PC-3 (cell line): ENCODE results near the gene NTM. TPM values are rescaled to one million over a fixed set of nuclear protein-coding genes. Genes with fewer than 3 reads are reported as not detected.

Experiments used
- ATAC-seq: fragments of 200-7000 bp; cut with Tn5 transposase; 2 replicates; pipeline ENCODE4 v1.9.1; 2020; ENCODE audit warnings: mild to moderate bottlenecking, moderate library complexity
- BruUV-seq: library from RNA; stranded (reverse); fragments of 400-500 nt; replicated peaks from 2 replicates; lab custom pipeline; 2021; lab: Mats Ljungman, UMichigan
- CTCF ChIA-PET: fragments of 300-600 bp; sonication (Branson Sonifier 250); formaldehyde crosslinking; loops from one replicate; lab custom pipeline; 2022; ENCODE audit warnings: antibody characterized with exemption; lab: Charles Lee
- POLR2A ChIA-PET: fragments of 300-600 bp; sonication (Branson Sonifier 250); formaldehyde crosslinking; loops from one replicate; lab custom pipeline; 2022; ENCODE audit warnings: antibody characterized with exemption; ENCODE audit not compliant: unreplicated experiment; lab: Charles Lee
- DNase-seq: peaks from one replicate; pipeline ENCODE4 v3.0.0-alpha.2; 2015
- H2AFZ ChIP-seq: fragments of 300-600 bp; sonication (generic); 2 replicates; pipeline ENCODE4 v1.6.0; 2016; ENCODE audit warnings: antibody characterized with exemption, low read length
- H3F3A ChIP-seq: fragments of 300-600 bp; sonication (generic); one replicate; pipeline ENCODE4 v1.6.0; 2017; ENCODE audit warnings: antibody characterized with exemption, low read length, control low read depth, mild to moderate bottlenecking; ENCODE audit not compliant: unreplicated experiment
- H3K27ac ChIP-seq: fragments of 300-600 bp; sonication (generic); 2 replicates; pipeline ENCODE4 v1.5.1; 2016; ENCODE audit warnings: mild to moderate bottlenecking, low read length
- H3K27me3 ChIP-seq: fragments of 300-600 bp; sonication (generic); 2 replicates; pipeline ENCODE4 v1.6.1; 2016; ENCODE audit warnings: low read length, mixed read lengths
- H3K36me3 ChIP-seq: fragments of 300-600 bp; sonication (generic); 2 replicates; pipeline ENCODE4 v1.6.1; 2016; ENCODE audit warnings: low read depth, mixed run types, low read length, mixed read lengths
- H3K4me1 ChIP-seq: fragments of 300-600 bp; sonication (generic); 2 replicates; pipeline ENCODE4 v1.5.1; 2016; ENCODE audit warnings: low read length; ENCODE audit not compliant: insufficient read depth
- H3K4me2 ChIP-seq: fragments of 300-600 bp; sonication (generic); 2 replicates; pipeline ENCODE4 v1.6.0; 2016; ENCODE audit warnings: low read length
- H3K4me3 ChIP-seq: fragments of 300-600 bp; sonication (generic); 2 replicates; pipeline ENCODE4 v1.5.1; 2016; ENCODE audit warnings: mild to moderate bottlenecking, low read length, mixed read lengths
- H3K79me2 ChIP-seq: fragments of 300-600 bp; sonication (generic); 2 replicates; pipeline ENCODE4 v1.6.1; 2017; ENCODE audit warnings: low read length, mixed read lengths
- H3K9ac ChIP-seq: fragments of 300-600 bp; sonication (generic); 2 replicates; pipeline ENCODE4 v1.6.0; 2016; ENCODE audit warnings: mild to moderate bottlenecking, low read length
- H3K9me2 ChIP-seq: fragments of 300-600 bp; sonication (generic); replicated peaks from 2 replicates; pipeline ENCODE4 v1.6.1; 2016; ENCODE audit warnings: mixed run types, low read length, mixed read lengths
- H3K9me3 ChIP-seq: fragments of 300-600 bp; sonication (generic); 2 replicates; pipeline ENCODE4 v1.6.1; 2016; ENCODE audit warnings: low read length, mixed read lengths
- H4K20me1 ChIP-seq: fragments of 300-600 bp; sonication (generic); 2 replicates; pipeline ENCODE4 v1.6.1; 2016; ENCODE audit warnings: low read length, mixed read lengths
- CTCF ChIP-seq: fragments of 300-600 bp; sonication (generic); conservative IDR thresholded peaks from 2 replicates; pipeline ENCODE4 v1.5.1; 2017; ENCODE audit warnings: antibody characterized with exemption, low read depth, mild to moderate bottlenecking, low read length
- EZH2 ChIP-seq: fragments of 300-600 bp; sonication (generic); IDR thresholded peaks from one replicate; pipeline ENCODE4 v1.6.1; 2017; ENCODE audit warnings: antibody characterized with exemption, mild to moderate bottlenecking, low read length; ENCODE audit not compliant: unreplicated experiment
- EZH2phosphoT487 ChIP-seq: fragments of 300-600 bp; sonication (generic); IDR thresholded peaks from 2 replicates; pipeline ENCODE4 v1.6.1; 2018; ENCODE audit warnings: mild to moderate bottlenecking, antibody characterized with exemption, low read length, borderline replicate concordance
- intact Hi-C: fragments of 100-400 bp; cut with micrococcal nuclease; formaldehyde crosslinking; loops from 2 replicates; pipeline ENCODE4 v1.9.0; 2023
- total RNA-seq: library from RNA; depleted of rRNA; stranded (reverse); fragments of >200 nt; gene quantifications from 2 replicates; pipeline ENCODE4 v1.2.3, GENCODE V29; 2014

Gene NTM
- total RNA-seq, 1 experiment from 2014 or later: not detected

DNA sequence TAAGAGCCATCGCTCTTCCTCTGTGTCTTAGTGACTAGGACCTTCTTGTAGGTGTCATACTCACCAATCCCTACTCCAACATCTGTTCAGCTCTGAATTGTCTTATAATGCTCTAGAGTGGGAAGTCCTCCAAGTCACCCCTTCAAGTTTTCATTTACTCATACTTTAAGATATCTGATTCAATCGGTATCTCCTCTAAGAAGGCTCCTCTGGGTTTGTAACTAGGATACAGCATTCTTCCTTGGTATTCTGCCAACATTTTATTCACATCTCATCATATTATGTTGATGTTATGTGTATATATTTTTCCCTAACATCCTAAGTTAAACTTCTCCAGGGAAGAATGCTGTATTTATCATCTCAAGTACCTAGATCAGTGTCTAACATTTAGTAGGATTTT lies 662.1 kb downstream of the NTM start:
- Histone ChIP-seq H3K36me3 (no peaks in the 10 kb centered on the region), H3K4me1 (no peaks in the 10 kb centered on the region), H4K20me1 (no peaks in the 10 kb centered on the region), H3K27me3 (no peaks in the 10 kb centered on the region), H2AFZ (no peak overlapping the region), H3K9me3 (peaks cover 6% of the 10 kb centered on the region; the same call in 1 of the 2 replicates), H3K27ac (no peak overlapping the region), H3K9ac (no peak overlapping the region), H3K9me2 (no peaks in the 10 kb centered on the region), H3K4me2 (no peak overlapping the region), H3F3A (no peaks in the 10 kb centered on the region), H3K4me3 (no peak overlapping the region), H3K79me2 (no peaks in the 10 kb centered on the region)
- no TSS peak for BruUV-seq
- intact Hi-C loops: no loop called here
- POLR2A ChIA-PET: no interaction called here
- ATAC-seq (no peak), DNase-seq (no peak)
- TF ChIP-seq CTCF (no peak), EZH2phosphoT487 (no peak), EZH2 (no peak)
- CTCF ChIA-PET: no interaction called here

DNA sequence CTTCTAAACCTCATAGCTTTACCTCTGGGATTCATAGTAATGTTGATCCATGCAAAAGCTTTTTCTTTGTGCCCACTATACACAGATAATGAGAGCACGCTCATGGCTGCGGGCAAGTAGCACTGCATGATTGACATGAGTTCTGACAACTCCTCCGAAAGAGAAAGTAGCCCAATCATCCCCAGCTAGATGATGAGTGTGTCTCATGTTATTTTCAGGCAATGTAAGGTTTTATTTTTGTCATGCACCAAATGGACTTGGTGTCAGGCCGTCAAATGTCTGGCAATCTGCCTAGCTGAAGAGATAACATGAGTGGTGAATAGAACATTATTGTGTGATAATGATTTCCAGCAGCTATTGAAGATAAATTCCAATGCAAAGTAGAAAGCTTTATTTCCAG lies 662.6 kb downstream of the NTM start:
- DNase-seq (no peak), ATAC-seq (no peak)
- no peaks in the 10 kb centered on the region for H3K36me3 ChIP-seq
- BruUV-seq: no TSS peak
- no peak overlapping the region for H3K4me3 ChIP-seq
- H3K4me1 ChIP-seq: no peaks in the 10 kb centered on the region
- no peaks in the 10 kb centered on the region for H4K20me1 ChIP-seq
- TF ChIP-seq CTCF (no peak), EZH2phosphoT487 (no peak), EZH2 (no peak)
- H3K4me2 ChIP-seq: no peak overlapping the region
- peaks cover 4% of the 10 kb centered on the region; the same call in 1 of the 2 replicates for H3K9me3 ChIP-seq
- no peak overlapping the region for H3K9ac ChIP-seq
- H3K27ac ChIP-seq: no peak overlapping the region
- intact Hi-C loops: no loop called here
- no peaks in the 10 kb centered on the region for H3K27me3 ChIP-seq
- POLR2A ChIA-PET: no interaction called here
- CTCF ChIA-PET: no interaction called here
- H3F3A ChIP-seq: no peaks in the 10 kb centered on the region
- no peak overlapping the region for H2AFZ ChIP-seq
- no peaks in the 10 kb centered on the region for H3K9me2 ChIP-seq
- H3K79me2 ChIP-seq: no peaks in the 10 kb centered on the region

GRCh38 chr11:132035228-132035627 lies 664.8 kb downstream of the NTM start:
- Histone ChIP-seq H3K27me3 (no peaks in the 10 kb centered on the region), H3K4me3 (no peak overlapping the region), H3F3A (no peaks in the 10 kb centered on the region), H3K36me3 (no peaks in the 10 kb centered on the region), H3K9me2 (no peaks in the 10 kb centered on the region), H3K9ac (no peak overlapping the region), H3K4me2 (no peak overlapping the region), H3K79me2 (no peaks in the 10 kb centered on the region), H3K27ac (no peak overlapping the region), H3K4me1 (no peaks in the 10 kb centered on the region), H3K9me3 (peaks cover 4% of the 10 kb centered on the region; the same call in 1 of the 2 replicates), H4K20me1 (no peaks in the 10 kb centered on the region), H2AFZ (no peak overlapping the region)
- intact Hi-C loops: no loop called here
- CTCF ChIA-PET: no interaction called here
- no TSS peak for BruUV-seq
- TF ChIP-seq EZH2: no peak
- TF ChIP-seq EZH2phosphoT487: no peak
- TF ChIP-seq CTCF: no peak
- ATAC-seq: no peak
- no peak for DNase-seq
- POLR2A ChIA-PET: no interaction called here
